Panc1 (cell line): ENCODE data around the gene MATCAP1. TPM values are rescaled to one million over a fixed set of nuclear protein-coding genes. Genes with fewer than 3 reads are reported as not detected.

ENCODE experiments used
- ATAC-seq: fragments of 200-7000 bp; cut with Tn5 transposase; 2 replicates; pipeline ENCODE4 v1.9.1; 2020; ENCODE audit warnings: mild to moderate bottlenecking, moderate library complexity
- BruUV-seq: library from RNA; stranded (reverse); fragments of 400-500 nt; replicated peaks from 2 replicates; lab custom pipeline; 2021; lab: Mats Ljungman, UMichigan
- CTCF ChIA-PET: fragments of 300-600 bp; sonication (Branson Sonifier 250); formaldehyde crosslinking; loops from one replicate; lab custom pipeline; 2022; ENCODE audit warnings: antibody characterized with exemption; lab: Charles Lee
- POLR2A ChIA-PET: fragments of 300-600 bp; sonication (Branson Sonifier 250); formaldehyde crosslinking; loops from one replicate; lab custom pipeline; 2022; ENCODE audit warnings: antibody characterized with exemption; lab: Charles Lee
- DNase-seq: peaks from one replicate; pipeline ENCODE4 v3.0.0-alpha.2; 2010; ENCODE audit warnings: low read depth, low spot score
- H3K27ac ChIP-seq: 2 replicates; pipeline ENCODE4 v1.5.1; 2011; ENCODE audit warnings: mild to moderate bottlenecking, low read length, inconsistent platforms
- H3K27me3 ChIP-seq: fragments of 200-500 bp; sonication (Bioruptor generic); 2 replicates; pipeline ENCODE4 v1.6.0; 2014; ENCODE audit warnings: low read length, inconsistent platforms; ENCODE audit not compliant: control insufficient read depth, insufficient read depth
- H3K36me3 ChIP-seq: fragments of 200-500 bp; sonication (Bioruptor generic); 2 replicates; pipeline ENCODE4 v1.5.1; 2014; ENCODE audit warnings: inconsistent platforms, mild to moderate bottlenecking, low read length, moderate library complexity; ENCODE audit not compliant: control insufficient read depth, insufficient read depth
- H3K4me1 ChIP-seq: 2 replicates; pipeline ENCODE4 v1.5.1; 2011; ENCODE audit warnings: inconsistent platforms, mild to moderate bottlenecking, low read length, moderate library complexity; ENCODE audit not compliant: control insufficient read depth, insufficient read depth
- H3K4me3 ChIP-seq, 2 experiments: 2 replicates each; pipeline ENCODE4 v1.5.1; 2011 to 2012; ENCODE audit warnings: low read depth in 2 of 2, low read length in 2 of 2, mild to moderate bottlenecking in 2 of 2, inconsistent platforms in 1 of 2, moderate library complexity in 1 of 2
- H3K9me3 ChIP-seq: fragments of 200-500 bp; sonication (Bioruptor generic); 2 replicates; pipeline ENCODE4 v1.5.1; 2014; ENCODE audit warnings: low read depth, mild to moderate bottlenecking, inconsistent platforms, low read length, moderate library complexity; ENCODE audit not compliant: control insufficient read depth, insufficient read depth
- POLR2AphosphoS5 ChIP-seq: IDR thresholded peaks from 2 replicates; pipeline ENCODE4 v1.6.1; 2012; ENCODE audit warnings: mild to moderate bottlenecking, low read depth, low read length, moderate library complexity
- SIN3A ChIP-seq: IDR thresholded peaks from 2 replicates; pipeline ENCODE4 v1.6.1; 2012; ENCODE audit warnings: low read depth, mild to moderate bottlenecking, low read length, moderate library complexity, borderline replicate concordance; ENCODE audit not compliant: insufficient read depth
- TCF7L2 ChIP-seq: IDR thresholded peaks from 2 replicates; pipeline ENCODE4 v1.6.1; 2011; ENCODE audit warnings: mild to moderate bottlenecking, low read depth, low read length, inconsistent platforms
- in situ Hi-C: cut with HindIII; loops from 2 replicates; pipeline ENCODE4 v1.10.0; 2016; ENCODE audit warnings: low sequenced_read_pairs, low pct_unique_long_range_greater_than_20kb
- intact Hi-C: fragments of 100-400 bp; cut with micrococcal nuclease; formaldehyde crosslinking; loops from one replicate; pipeline ENCODE4 v1.10.0; 2022; ENCODE audit not compliant: unreplicated experiment
- total RNA-seq: library from RNA; stranded (reverse); gene quantifications from one replicate; pipeline ENCODE4 v1.2.1, GENCODE V29; 2021; ENCODE audit not compliant: unreplicated experiment
- TF ChIP-seq, protein P1 (sequence below), 2 experiments: IDR thresholded peaks; 2 replicates each; pipeline ENCODE4 v1.6.1; 2011 to 2012; ENCODE audit warnings: low read depth in 2 of 2, control low read depth in 1 of 2, low read length in 1 of 2, mild to moderate bottlenecking in 1 of 2, moderate library complexity in 1 of 2; ENCODE audit not compliant: insufficient read depth in 1 of 2
- TF ChIP-seq, protein P2 (sequence below): fragments of 450-650 bp; IDR thresholded peaks from 2 replicates; pipeline ENCODE4 v1.5.1; 2017; ENCODE audit warnings: mild to moderate bottlenecking

MATCAP1 gene
- total RNA-seq, 1 experiment from 2014 or later = 13.9 TPM

DNA sequence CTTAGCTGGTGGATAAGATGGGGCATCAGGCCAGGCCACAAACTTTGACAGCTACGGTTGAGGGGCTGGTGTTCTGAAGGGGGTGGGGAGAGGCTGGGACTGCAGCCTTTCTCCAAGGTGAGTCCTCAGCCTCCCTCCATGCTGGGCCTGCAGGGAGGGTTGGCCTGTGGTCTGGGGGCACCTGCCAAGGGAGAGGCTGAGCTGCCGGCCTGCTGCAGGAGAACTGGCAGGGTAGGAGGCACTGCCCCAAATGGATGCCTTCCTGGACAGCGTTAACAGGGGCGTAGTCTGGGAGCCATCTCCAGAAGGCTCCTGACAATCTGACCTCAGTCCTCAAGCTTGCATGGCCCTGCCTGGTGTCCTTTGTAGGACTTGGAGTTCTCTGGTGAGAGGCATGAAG lies 20.3 kb upstream of the MATCAP1 start:
- ChIA-PET POLR2A (interaction anchor here (0.6 kb wide), 1 partner anchor 228 kb away, joined by 11 read pairs; no protein-coding TSS in a partner anchor), CTCF (no interaction called here)
- Histone ChIP-seq H3K27ac (no peak overlapping the region), H3K4me1 (peaks cover 18% of the 10 kb centered on the region), H3K36me3 (no peaks in the 10 kb centered on the region; the same call in 1 of the 2 replicates), H3K4me3 (no peak overlapping the region), H3K27me3 (no peaks in the 10 kb centered on the region), H3K9me3 (no peaks in the 10 kb centered on the region)
- in situ Hi-C loops (no loop called here), intact Hi-C loops (no loop called here)
- no TSS peak for BruUV-seq
- ATAC-seq = no peak
- DNase-seq = no peak
- TF ChIP-seq, protein P1, sequence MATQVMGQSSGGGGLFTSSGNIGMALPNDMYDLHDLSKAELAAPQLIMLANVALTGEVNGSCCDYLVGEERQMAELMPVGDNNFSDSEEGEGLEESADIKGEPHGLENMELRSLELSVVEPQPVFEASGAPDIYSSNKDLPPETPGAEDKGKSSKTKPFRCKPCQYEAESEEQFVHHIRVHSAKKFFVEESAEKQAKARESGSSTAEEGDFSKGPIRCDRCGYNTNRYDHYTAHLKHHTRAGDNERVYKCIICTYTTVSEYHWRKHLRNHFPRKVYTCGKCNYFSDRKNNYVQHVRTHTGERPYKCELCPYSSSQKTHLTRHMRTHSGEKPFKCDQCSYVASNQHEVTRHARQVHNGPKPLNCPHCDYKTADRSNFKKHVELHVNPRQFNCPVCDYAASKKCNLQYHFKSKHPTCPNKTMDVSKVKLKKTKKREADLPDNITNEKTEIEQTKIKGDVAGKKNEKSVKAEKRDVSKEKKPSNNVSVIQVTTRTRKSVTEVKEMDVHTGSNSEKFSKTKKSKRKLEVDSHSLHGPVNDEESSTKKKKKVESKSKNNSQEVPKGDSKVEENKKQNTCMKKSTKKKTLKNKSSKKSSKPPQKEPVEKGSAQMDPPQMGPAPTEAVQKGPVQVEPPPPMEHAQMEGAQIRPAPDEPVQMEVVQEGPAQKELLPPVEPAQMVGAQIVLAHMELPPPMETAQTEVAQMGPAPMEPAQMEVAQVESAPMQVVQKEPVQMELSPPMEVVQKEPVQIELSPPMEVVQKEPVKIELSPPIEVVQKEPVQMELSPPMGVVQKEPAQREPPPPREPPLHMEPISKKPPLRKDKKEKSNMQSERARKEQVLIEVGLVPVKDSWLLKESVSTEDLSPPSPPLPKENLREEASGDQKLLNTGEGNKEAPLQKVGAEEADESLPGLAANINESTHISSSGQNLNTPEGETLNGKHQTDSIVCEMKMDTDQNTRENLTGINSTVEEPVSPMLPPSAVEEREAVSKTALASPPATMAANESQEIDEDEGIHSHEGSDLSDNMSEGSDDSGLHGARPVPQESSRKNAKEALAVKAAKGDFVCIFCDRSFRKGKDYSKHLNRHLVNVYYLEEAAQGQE (IDR thresholded peaks at IDR 0.05; ENCODE audit: insufficient read depth in 1 of 2, low read depth in 2 of 2, low read length in 1 of 2) = no peak
- TF ChIP-seq, protein P2, sequence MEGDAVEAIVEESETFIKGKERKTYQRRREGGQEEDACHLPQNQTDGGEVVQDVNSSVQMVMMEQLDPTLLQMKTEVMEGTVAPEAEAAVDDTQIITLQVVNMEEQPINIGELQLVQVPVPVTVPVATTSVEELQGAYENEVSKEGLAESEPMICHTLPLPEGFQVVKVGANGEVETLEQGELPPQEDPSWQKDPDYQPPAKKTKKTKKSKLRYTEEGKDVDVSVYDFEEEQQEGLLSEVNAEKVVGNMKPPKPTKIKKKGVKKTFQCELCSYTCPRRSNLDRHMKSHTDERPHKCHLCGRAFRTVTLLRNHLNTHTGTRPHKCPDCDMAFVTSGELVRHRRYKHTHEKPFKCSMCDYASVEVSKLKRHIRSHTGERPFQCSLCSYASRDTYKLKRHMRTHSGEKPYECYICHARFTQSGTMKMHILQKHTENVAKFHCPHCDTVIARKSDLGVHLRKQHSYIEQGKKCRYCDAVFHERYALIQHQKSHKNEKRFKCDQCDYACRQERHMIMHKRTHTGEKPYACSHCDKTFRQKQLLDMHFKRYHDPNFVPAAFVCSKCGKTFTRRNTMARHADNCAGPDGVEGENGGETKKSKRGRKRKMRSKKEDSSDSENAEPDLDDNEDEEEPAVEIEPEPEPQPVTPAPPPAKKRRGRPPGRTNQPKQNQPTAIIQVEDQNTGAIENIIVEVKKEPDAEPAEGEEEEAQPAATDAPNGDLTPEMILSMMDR = no peak
- no peak for TF ChIP-seq SIN3A
- TF ChIP-seq POLR2AphosphoS5 = no peak
- no peak for TF ChIP-seq TCF7L2

DNA sequence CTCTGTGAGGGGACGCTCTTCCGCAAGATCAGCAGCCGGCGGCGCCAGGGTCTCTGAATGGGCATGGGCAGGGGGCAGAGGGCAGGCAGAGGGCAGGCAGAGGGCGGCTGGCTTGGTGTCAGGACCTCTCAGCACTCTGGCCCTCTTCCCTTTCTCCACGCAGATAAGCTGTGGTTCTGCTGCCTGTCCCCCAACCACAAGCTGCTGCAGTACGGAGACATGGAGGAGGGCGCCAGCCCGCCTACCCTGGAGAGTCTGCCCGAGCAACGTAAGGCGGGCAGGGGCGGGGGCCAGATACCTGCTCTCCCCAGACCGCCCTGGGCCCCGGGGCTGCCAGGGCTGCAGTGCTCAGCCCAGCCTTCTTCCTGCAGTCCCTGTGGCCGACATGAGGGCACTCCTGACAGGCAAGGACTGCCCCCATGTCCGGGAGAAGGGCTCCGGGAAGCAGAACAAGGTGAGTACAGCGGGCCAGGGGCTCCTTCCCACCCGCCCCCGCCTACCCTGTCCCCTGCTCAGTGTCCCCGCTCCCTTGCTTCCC lies 19.3 kb upstream of the MATCAP1 start:
- CTCF ChIA-PET = no interaction called here
- Histone ChIP-seq H3K4me1 (peaks cover 19% of the 10 kb centered on the region), H3K9me3 (no peaks in the 10 kb centered on the region), H3K27ac (no peak overlapping the region), H3K27me3 (no peaks in the 10 kb centered on the region), H3K36me3 (no peaks in the 10 kb centered on the region; the same call in 1 of the 2 replicates), H3K4me3 (no peak overlapping the region)
- no peak for ATAC-seq
- in situ Hi-C loops (no loop called here), intact Hi-C loops (no loop called here)
- POLR2A ChIA-PET = no interaction called here
- TF ChIP-seq, protein P2 = no peak
- TF ChIP-seq TCF7L2 = no peak
- BruUV-seq = no TSS peak
- DNase-seq = no peak
